Common myeloid progenitor, CD34-positive (primary cell): ENCODE measurements around the gene ADH1C.
"Not testable (repeated sequence)": the region's sequence is repeated elsewhere in the genome, so short reads cannot be mapped to it uniquely, and the experiment has no call there.

Experiments
- CTCF ChIA-PET: fragments of 350-600 bp; sonication (Branson Sonifier 250); formaldehyde crosslinking; loops from one replicate; lab custom pipeline; 2021; ENCODE audit warnings: antibody characterized with exemption; lab: Charles Lee
- POLR2A ChIA-PET: fragments of 350-600 bp; sonication (Branson Sonifier 250); formaldehyde crosslinking; loops from one replicate; lab custom pipeline; 2021; ENCODE audit warnings: antibody characterized with exemption; lab: Charles Lee
- DNase-seq, 3 donors: peaks; one replicate each; pipeline versions ENCODE4 v3.0.0 to v3.0.0-alpha.2; 2013
- H3K27ac ChIP-seq, 2 experiments: 1 replicate in 1 of 2; 2 replicates in 1 of 2; pipeline ENCODE4 v1.7.0; 2013; ENCODE audit warnings: inconsistent platforms in 2 of 2, low read length in 2 of 2, mild to moderate bottlenecking in 2 of 2, low read depth in 1 of 2, moderate library complexity in 1 of 2; ENCODE audit not compliant: severe bottlenecking in 2 of 2, insufficient read depth in 1 of 2, poor library complexity in 1 of 2
- H3K27me3 ChIP-seq, 5 experiments: replicated peaks in 2 of 5; 1 replicate in 3 of 5; 2 replicates in 2 of 5; pipeline versions ENCODE4 v1.6.1 to v1.7.0; 2013; ENCODE audit warnings: low read length in 4 of 5, mild to moderate bottlenecking in 2 of 5, moderate library complexity in 2 of 5, inconsistent platforms in 1 of 5; ENCODE audit not compliant: insufficient read depth in 5 of 5, control insufficient read depth in 4 of 5
- H3K36me3 ChIP-seq, 4 experiments: 1 replicate in 2 of 4; 2 replicates in 2 of 4; pipeline versions ENCODE4 v1.6.1 to v1.7.0; 2013; ENCODE audit warnings: low read length in 3 of 4, control low read depth in 1 of 4, mild to moderate bottlenecking in 1 of 4; ENCODE audit not compliant: control insufficient read depth in 4 of 4, insufficient read depth in 4 of 4
- H3K4me1 ChIP-seq, 4 experiments: 1 replicate in 3 of 4; 2 replicates in 1 of 4; pipeline versions ENCODE4 v1.6.1 to v1.7.1; 2013; ENCODE audit warnings: low read length in 3 of 4, mild to moderate bottlenecking in 3 of 4, control low read depth in 1 of 4, inconsistent platforms in 1 of 4, moderate library complexity in 1 of 4; ENCODE audit not compliant: control insufficient read depth in 4 of 4, insufficient read depth in 4 of 4; ENCODE audit errors: control extremely low read depth in 1 of 4
- H3K4me3 ChIP-seq, 7 experiments: 1 replicate in 4 of 7; 2 replicates in 3 of 7; pipeline versions ENCODE4 v1.5.1 to v1.7.0; 2013; ENCODE audit warnings: mild to moderate bottlenecking in 7 of 7, low read length in 6 of 7, moderate library complexity in 6 of 7, inconsistent platforms in 2 of 7, low read depth in 2 of 7, control low read depth in 1 of 7; ENCODE audit not compliant: insufficient read depth in 4 of 7, control insufficient read depth in 1 of 7; ENCODE audit errors: extremely low read depth in 1 of 7
- H3K9me3 ChIP-seq, 5 experiments: 1 replicate in 4 of 5; 2 replicates in 1 of 5; pipeline versions ENCODE4 v1.6.1 to v1.7.1; 2013; ENCODE audit warnings: low read length in 4 of 5, mild to moderate bottlenecking in 2 of 5, inconsistent platforms in 1 of 5, low read depth in 1 of 5, moderate library complexity in 1 of 5; ENCODE audit not compliant: control insufficient read depth in 4 of 5, insufficient read depth in 2 of 5; ENCODE audit errors: control extremely low read depth in 1 of 5
- WGBS: methylation state at CpG from one replicate; pipeline ENCODE4 v1.1.5; 2013; ENCODE audit not compliant: insufficient coverage; 5-methylcytosine and 5-hydroxymethylcytosine counted together

ADH1C gene

GRCh38 chr4:99324361-99324760 lies 28.2 kb downstream of the ADH1C start:
- no peak for DNase-seq
- Histone ChIP-seq H3K36me3 (no peaks in the 10 kb centered on the region), H3K4me3 (no peak overlapping the region), H3K27ac (no peak overlapping the region), H3K27me3 (no peaks in the 10 kb centered on the region), H3K9me3 (peaks cover 0 to 2% (median 0%) of the 10 kb centered on the region in 5 experiments), H3K4me1 (no peaks in the 10 kb centered on the region)
- 100% methylated on average over 1 of the region's 1 CpG for WGBS
- ChIA-PET POLR2A (no interaction called here), CTCF (no interaction called here)

DNA sequence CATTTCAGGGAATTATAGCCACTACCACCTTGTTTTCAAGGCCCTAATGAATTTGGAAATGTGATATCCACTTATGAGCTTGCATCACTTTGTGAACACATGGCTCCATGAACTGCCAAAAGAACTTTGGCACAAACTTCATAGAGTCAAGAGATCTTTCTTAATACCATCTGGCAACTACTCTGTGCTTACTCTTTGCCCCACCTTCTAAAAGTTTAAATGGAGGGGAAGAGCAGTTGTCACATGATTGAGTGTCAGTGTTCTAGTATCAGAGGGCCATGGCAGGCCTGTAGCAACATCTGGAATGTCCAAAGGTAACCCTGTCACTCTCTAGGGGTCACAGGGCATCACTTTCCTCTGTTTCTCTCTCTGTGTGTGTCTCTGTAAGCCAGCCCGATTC lies 28.8 kb downstream of the ADH1C start:
- no peak for DNase-seq

DNA sequence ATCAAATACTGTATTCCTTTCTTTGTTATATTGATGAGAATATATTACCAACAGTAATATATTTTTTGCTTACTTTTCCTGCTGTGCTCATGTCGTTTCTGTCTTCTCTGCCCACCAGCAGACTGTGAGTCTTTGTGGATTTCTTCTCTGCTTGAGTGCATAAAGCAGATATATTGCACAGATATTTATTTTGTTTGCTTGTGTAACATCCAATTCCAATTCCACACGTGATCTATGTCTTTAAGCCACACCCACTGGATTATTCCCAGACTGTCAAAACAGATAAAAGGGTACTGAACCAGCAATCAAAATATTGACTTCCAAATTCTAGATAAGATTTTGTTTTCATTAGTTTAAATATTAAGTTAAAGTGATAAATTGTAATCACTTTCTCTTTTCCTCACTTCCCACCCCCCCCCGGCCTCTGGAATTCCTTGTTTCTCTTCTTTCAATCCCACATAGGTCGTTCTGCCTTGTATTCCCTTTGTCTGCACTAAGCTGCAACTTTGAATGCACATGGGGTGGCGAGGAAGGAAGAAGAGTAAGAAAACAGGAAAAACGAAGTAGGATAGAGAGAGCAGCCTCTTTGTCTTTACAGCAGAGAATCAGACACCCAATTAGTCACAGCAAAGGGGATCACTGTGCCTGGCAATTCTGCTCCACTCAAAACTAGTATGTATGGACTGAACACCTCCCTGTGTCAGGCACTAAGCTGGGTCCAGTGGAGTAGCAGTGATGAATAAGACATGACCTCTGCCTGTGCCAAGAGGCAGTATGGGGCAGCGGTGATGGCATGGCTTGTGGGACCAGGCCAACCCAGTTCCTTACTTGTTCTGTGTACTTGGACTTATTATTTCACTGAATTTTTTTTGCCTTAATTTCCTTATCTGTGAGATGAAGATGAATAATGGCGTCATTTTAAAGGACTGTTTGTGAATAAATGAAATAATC lies 31.0 kb downstream of the ADH1C start, which contains the start of gene ADH1B:
TSS of gene ADH1B (minus strand) at position 161 of the 951 bp plus-strand sequence. CDS start at position 91, 70 bp downstream.
- POLR2A ChIA-PET: no interaction called here
- WGBS: 80% methylated on average over 2 of the region's 8 CpGs
- H3K4me3 ChIP-seq: no peak within 1 kb of the TSS
- no peak for DNase-seq
- H3K27me3 ChIP-seq: no peaks in the 10 kb centered on the region
- CTCF ChIA-PET: no interaction called here
- no peaks in the 10 kb centered on the region for H3K9me3 ChIP-seq
- no peaks in the 10 kb centered on the region for H3K4me1 ChIP-seq
- H3K27ac ChIP-seq: no peak within 1 kb of the TSS
- no peaks in the 10 kb centered on the region for H3K36me3 ChIP-seq

More for the DNA sequence above, 28.8 kb downstream of the ADH1C start:
- Histone ChIP-seq H3K4me1 (no peaks in the 10 kb centered on the region), H3K27ac (no peak overlapping the region), H3K9me3 (peaks cover 0 to 2% (median 0%) of the 10 kb centered on the region in 5 experiments), H3K36me3 (no peaks in the 10 kb centered on the region), H3K4me3 (no peak overlapping the region), H3K27me3 (no peaks in the 10 kb centered on the region)
- WGBS: 100% methylated on average over 1 of the region's 1 CpG
- ChIA-PET POLR2A (no interaction called here), CTCF (no interaction called here)

DNA sequence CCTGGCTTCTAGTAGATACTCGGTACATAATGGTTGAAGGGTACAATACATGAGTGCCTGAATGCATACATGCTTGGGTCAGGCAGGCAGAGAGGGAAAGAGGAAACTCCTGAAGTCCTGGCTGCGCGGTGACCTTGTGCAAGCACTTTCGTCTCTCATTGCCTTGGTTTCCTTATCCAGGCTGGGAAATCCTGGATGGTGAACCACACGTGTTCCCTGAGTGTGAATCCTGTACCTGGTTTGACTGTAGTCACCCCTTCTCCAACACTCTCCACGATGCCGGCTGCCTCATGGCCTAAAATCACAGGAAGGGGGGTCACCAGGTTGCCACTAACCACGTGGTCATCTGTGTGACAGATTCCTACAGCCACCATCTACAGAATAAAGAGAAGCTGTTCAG lies 34.7 kb downstream of the ADH1C start:
- H3K36me3 ChIP-seq, H3K4me1 ChIP-seq, POLR2A ChIA-PET, H3K4me3 ChIP-seq, DNase-seq, H3K27ac ChIP-seq, CTCF ChIA-PET, H3K9me3 ChIP-seq, H3K27me3 ChIP-seq: not testable (repeated sequence)
- WGBS: 100% methylated on average over 8 of the region's 8 CpGs

- Histone ChIP-seq H3K27me3 (no peaks in the 10 kb centered on the region), H3K4me1 (no peaks in the 10 kb centered on the region), H3K9me3 (no peaks in the 10 kb centered on the region), H3K4me3 (no peak overlapping the region), H3K27ac (no peak overlapping the region), H3K36me3 (no peaks in the 10 kb centered on the region)
- ChIA-PET CTCF (no interaction called here), POLR2A (no interaction called here)
- DNase-seq: no peak
- 95% methylated on average over 2 of the region's 3 CpGs for WGBS
Observed at GRCh38 chr4:99317354-99317753, 35.2 kb downstream of the ADH1C start.

- CTCF ChIA-PET: no interaction called here
- WGBS: 90% methylated on average over 6 of the region's 6 CpGs
- H3K9me3 ChIP-seq: no peaks in the 10 kb centered on the region
- H3K36me3 ChIP-seq: no peaks in the 10 kb centered on the region
- H3K27ac ChIP-seq: no peak overlapping the region
- POLR2A ChIA-PET: no interaction called here
- H3K4me1 ChIP-seq: no peaks in the 10 kb centered on the region
- no peak overlapping the region for H3K4me3 ChIP-seq
- no peaks in the 10 kb centered on the region for H3K27me3 ChIP-seq
- no peak for DNase-seq
Observed at GRCh38 chr4:99315839-99316238, 36.7 kb downstream of the ADH1C start.

- WGBS: 83% methylated on average over 1 of the region's 1 CpG
- ChIA-PET POLR2A (no interaction called here), CTCF (no interaction called here)
- Histone ChIP-seq H3K27ac (no peak overlapping the region), H3K9me3 (no peaks in the 10 kb centered on the region), H3K36me3 (no peaks in the 10 kb centered on the region), H3K27me3 (no peaks in the 10 kb centered on the region), H3K4me3 (no peak overlapping the region), H3K4me1 (no peaks in the 10 kb centered on the region)
- no peak for DNase-seq
Observed at GRCh38 chr4:99314211-99314610, 38.3 kb downstream of the ADH1C start.
